SHP77 (cell line): ENCODE data around the gene SDK1.

Source experiments
- DNase-seq, 2 experiments: peaks; one replicate each; lab custom pipeline; 2025; lab: John Stamatoyannopoulos, UW

Gene SDK1

DNA sequence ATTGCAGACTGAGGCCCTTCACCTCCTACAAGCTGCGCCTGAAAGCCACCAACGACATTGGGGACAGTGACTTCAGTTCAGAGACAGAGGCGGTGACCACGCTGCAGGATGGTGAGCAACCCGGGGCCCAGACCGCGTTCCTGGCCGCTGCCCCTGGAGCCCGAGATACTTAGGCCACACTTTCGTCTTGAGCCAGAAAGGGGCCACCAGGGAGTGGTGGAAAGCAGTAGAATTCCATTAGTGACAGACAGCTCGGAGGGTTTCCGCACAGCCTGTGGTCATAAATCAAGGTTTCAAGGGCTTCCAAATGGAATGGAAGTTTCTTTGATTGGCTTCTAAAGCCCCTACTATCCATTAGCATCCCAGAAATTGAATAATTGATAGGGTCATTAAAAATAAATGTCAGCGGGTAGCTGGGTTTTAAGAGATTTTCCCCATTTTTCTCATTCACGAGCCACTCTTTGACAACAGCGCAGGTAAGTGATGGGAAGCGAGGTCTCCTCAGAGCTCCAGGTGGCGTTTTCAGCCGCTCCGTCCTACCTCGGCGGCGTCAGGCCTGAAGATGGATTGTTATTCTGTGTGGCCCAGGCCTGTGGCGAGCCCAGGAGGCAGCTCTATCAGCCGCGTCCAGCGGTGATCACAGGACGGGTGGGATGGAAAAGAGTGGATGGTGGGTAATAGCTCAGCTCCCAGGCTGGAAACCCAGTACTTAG, 857.5 kb downstream of the SDK1 start:
- no peak for DNase-seq

DNA sequence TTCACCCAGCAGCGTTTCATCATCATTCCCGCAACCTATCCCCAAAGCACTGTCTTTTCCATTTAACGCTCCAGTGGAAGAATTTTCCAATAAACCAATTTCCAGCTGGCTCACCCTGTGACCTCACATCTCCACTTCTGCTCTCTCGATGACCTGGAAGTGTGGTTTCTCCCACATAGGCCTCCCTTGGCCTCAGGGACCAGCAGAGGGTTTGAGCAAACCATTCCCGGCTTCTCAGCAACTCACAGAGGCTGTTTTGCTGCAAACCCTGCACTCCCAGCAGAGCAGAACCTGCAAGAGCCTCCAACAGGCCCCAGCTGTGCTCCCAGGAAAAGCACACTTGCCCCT, 858.1 kb downstream of the SDK1 start:
- DNase-seq = no peak

GRCh38 chr7:4159761-4160554, 858.9 kb downstream of the SDK1 start:
- DNase-seq = no peak

- no peak for DNase-seq
These were observed 862.0 kb downstream of the SDK1 start for GRCh38 chr7:4162884-4163564.

- no peak for DNase-seq
These were observed 862.6 kb downstream of the SDK1 start for GRCh38 chr7:4163565-4164203.

GRCh38 chr7:4164556-4164955, 863.5 kb downstream of the SDK1 start:
- DNase-seq = no peak

- no peak for DNase-seq
These were observed 865.3 kb downstream of the SDK1 start for GRCh38 chr7:4166340-4166739.

DNA sequence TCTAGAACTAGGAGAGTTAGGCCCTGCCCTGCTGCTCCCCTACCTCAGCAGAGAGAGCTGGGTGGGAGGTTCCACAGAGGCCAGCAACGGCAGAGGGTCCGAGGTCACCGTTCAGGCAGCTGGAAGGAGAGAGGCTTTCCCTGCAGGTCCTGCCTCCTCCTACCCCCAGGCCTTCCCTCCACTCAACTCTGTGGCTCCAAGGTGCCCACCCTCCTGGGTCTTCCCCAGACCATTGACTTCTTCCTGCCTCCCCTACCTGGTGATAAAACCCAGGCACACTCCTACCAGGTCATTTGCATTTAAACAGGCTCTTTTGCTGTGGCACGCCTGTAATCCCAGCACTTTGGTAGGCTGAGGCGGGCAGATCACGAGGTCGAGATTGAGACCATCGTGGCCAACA, 865.8 kb downstream of the SDK1 start:
- no peak for DNase-seq

DNA sequence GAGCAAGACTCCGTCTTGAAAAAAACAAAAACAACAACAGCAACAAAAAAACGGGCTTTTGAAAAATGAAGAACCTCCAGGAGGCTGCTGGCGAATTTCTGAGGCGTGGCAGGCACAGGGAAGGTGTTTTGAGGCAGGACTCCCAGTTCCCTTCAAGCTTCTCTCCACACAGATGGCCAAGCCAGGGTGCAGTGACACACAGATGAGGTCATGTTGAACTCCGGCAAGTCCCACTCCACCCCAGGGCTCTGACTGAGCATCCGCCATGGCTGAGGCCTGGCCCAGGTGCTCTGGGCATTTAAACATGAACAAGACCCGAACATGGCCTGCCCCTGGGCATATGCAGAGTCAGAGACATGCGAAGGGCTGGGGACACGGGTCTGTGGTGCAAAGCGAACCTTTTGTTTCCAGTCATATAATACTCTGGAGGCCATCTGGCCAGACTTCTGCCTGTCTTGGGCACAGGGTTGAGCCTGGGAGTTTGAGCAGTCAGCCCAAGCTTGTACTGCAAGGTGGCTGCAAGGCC, 866.4 kb downstream of the SDK1 start:
- no peak for DNase-seq

DNA sequence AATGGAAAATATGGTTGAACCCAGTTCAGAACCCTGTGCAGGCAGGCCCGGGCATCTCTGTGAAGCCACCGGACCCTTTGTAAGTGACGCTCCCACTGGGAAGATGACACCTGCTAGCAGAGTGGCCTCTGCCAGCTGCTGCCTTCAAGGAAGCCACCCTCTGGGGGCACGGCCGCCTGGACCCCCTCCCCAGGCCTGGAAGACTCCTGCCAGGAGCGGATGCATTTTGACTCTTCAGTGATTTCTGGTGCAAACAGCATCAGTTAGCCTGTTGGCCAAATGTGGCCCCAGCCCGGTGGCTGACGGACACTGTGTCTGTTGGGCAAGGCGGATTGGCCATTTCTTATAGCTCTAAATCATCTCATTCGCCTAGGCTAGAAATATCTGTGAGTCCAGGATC, 867.0 kb downstream of the SDK1 start:
- DNase-seq = no peak

GRCh38 chr7:4168541-4168940, 867.5 kb downstream of the SDK1 start:
- no peak for DNase-seq

DNA sequence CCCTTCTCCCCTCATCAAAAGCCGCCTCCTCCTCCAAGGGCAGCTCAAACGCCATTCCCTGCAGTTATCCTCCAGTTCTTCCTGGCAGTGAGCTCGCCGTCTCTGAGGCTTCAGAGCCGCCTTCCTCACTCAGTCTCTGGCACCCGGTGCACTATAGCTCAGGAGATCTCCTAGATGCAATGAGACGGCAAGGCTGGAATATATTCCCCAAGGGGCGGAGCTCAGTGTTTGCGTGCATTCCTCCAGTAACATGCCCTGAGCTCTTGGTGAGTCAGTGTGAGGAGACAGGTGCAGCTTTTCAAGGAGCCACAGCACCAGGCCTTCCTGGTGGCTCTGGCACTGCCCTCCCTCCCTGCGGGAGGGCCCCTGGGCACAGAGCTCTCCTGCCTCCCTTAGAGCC, 868.4 kb downstream of the SDK1 start:
- no peak for DNase-seq

DNA sequence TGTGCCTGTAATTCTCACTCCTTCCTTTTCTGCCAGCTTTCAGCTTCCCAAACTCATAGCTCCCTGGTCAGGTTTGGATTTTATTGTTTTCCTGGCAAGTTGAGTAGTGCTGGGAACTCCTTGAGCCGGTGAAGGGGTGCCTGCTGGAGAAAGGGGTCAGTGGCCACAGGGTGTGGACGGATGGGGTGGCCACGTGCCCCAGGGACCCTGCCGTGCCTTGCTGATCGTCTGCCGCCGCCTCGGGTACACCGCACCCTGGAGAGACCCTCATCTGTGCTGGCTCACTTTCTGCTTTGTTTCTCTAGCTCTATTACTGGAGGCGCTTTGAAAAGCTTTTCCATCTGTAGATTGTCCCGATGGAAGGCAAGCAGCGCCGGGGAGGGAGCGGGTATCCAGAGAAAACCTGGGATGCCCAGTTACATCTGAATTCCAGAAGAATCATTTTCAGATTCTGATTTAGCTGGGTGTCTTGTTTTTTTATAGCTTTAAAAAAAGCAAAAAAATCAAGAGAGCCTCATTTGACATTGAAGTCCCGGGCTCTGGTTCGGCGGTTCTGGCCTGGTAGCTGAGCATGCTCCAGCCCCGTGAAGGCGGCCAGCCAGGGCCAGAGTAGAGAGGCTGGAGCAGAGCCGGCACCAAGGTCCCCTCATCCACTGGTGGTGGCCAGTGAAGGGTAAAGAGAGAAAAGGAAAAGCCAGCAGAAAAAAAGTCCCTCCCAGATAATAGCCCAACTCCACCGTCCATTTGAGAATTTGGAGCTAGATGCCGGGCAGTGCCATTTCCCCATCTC, 870.1 kb downstream of the SDK1 start:
- no peak for DNase-seq

DNA sequence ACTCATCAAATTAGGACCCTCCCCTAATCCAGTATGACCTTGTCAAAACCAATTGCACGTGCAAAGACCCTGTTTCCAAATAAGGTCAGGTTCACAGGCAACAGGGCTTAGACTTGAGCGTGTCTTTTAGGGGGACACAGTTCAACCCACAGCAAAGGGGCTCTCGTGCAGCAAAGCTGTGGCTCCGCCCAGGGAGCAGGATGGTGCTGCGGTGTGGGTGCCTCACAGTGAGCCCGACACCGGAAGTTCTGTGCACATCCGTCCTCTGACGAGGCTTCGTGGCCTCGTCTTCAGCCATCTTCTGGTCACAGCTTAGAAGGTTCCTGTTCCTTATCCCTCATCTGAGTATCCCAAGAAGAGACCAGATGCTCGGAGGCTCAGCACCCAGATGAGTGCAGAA, 871.8 kb downstream of the SDK1 start:
- no peak for DNase-seq

- DNase-seq = no peak
These were observed 872.6 kb downstream of the SDK1 start for GRCh38 chr7:4173615-4174014.

- DNase-seq = no peak
These were observed 873.0 kb downstream of the SDK1 start for GRCh38 chr7:4174016-4174415.

- no peak for DNase-seq
These were observed 873.4 kb downstream of the SDK1 start for GRCh38 chr7:4174451-4174850.

DNA sequence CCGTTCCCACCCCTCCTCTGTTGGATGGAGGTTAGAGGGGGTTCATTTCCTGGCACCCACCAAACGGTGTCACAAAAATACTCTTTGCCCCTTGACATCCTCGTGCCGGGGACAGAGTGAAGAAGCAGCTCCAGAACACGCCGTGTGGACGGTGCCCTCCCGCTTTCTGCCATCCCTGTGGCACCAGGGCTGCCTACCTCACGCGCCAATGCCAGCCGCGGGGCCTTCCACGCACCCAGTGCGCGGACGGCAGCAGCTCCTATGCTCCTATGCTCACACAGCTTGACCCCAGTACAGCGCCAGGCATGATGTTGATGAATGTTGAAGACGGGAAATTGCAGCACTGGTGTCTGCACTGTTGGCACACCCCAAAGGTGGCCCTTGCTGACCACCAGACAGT, 873.8 kb downstream of the SDK1 start:
- DNase-seq = no peak

DNA sequence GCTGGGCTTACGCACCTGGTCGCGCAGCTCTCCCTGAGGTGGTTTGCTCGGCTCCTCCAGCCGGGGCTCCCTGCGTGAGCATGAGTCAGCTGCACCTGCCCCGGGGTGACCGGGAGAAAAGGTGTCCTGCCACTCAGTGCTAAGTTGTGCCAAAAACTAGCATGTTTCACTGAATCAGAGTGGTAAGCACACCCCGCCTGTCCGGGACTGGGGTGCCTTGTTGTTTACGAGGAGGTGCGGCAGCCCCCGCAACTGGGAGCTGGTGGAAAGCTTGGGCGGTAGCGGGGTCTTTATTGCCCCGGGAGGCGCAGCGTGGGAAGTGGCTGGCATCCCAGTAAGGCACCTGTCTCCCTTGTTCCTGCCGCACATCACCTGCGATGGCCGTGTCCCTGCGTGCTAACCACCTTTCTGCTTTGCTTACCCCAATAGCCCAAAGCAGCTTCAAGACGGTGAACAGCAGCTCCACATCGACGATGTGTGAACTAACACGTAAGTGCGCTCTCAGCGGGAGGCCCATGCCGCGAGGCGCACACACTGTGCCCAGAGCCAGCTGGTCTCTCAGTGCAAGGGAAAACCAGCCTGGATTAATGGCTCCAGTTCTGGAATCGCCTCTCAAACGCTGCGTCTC, 874.4 kb downstream of the SDK1 start:
- DNase-seq = no peak

DNA sequence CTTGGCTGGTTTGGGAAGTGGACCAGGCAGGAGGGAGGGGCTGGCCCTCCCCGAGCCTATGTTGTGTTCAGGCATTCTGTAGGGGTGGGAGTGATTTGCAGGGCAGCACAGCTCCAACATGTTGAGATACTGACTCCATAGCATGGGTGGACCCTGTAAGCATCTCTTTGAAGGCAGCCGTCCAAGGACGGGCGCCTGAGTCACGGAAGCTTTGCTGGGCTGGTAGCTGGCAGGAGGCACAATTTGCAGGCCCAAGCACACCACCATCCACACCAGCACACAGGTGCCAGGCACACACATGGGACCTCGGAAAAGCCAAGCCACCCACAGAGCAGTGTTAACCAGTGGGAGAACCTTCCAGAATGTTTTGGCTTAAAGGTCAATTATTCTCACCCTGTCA, 875.9 kb downstream of the SDK1 start:
- DNase-seq = no peak

DNA sequence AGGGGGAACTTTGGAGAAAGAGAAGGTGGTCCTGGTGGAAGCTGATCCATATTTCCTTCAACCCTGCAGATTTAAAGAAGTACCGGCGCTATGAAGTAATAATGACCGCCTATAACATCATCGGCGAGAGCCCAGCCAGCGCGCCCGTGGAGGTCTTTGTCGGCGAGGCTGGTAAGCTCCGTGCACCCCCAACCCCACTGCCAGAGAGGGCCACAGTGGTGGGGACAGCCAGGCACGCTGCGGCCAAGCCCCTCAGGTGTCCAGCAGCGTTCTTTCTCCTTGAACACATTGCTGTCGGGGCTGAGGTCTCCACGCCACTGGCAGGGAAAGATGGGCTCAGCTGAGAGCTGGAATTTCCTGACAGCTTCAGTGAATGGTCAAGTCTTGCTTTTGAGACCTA, 877.4 kb downstream of the SDK1 start:
- DNase-seq = no peak
